Lower leg skin (tissue), 4 donors: Measurements from ENCODE around the gene STX4. TPM values are rescaled to one million over a fixed set of nuclear protein-coding genes. Genes with fewer than 3 reads are reported as not detected.
A peak's percentile ranks its signal among the peaks of the same experiment; 100 is the strongest.

Source experiments
- DNase-seq, 2 donors: peaks; one replicate each; pipeline ENCODE4 v3.0.0-alpha.2; 2019; ENCODE audit warnings: low spot score in 2 of 2
- H3K4me3 ChIP-seq: fragments of 200-600 bp; sonication (generic); 2 replicates; pipeline ENCODE4 v1.5.1; 2017; ENCODE audit warnings: mild to moderate bottlenecking, low read depth; ENCODE audit not compliant: poor library complexity, severe bottlenecking
- POLR2A ChIP-seq, 2 donors: fragments of 450-650 bp; IDR thresholded peaks; one replicate each; pipeline ENCODE4 v1.6.1; 2016 to 2017; ENCODE audit warnings: antibody characterized with exemption in 2 of 2, mild to moderate bottlenecking in 1 of 2, moderate library complexity in 1 of 2
- WGBS, 2 donors: methylation state at CpG; one replicate each; pipeline ENCODE4 v1.1.5; 2018; 5-methylcytosine and 5-hydroxymethylcytosine counted together
- intact Hi-C: fragments of 100-400 bp; cut with DNase I; formaldehyde crosslinking; loops from one replicate; pipeline ENCODE4 v1.15.0; 2023; ENCODE audit warnings: low total_unique reads
- total RNA-seq, 4 donors: library from RNA; depleted of rRNA; stranded (reverse); fragments of >200 nt; gene quantifications; one replicate each; pipeline ENCODE4 v1.1.0, GENCODE V29; 2016
- TF ChIP-seq, protein P1 (sequence below), 3 donors: fragments of 450-650 bp; IDR thresholded peaks; one replicate each; pipeline ENCODE4 v1.5.1; 2016; ENCODE audit warnings: antibody characterized with exemption in 3 of 3, mild to moderate bottlenecking in 3 of 3, moderate library complexity in 2 of 3

STX4 gene
- total RNA-seq, 4 donors from 2014 or later, result 38.7 to 53.1 (median 46.4) TPM

DNA sequence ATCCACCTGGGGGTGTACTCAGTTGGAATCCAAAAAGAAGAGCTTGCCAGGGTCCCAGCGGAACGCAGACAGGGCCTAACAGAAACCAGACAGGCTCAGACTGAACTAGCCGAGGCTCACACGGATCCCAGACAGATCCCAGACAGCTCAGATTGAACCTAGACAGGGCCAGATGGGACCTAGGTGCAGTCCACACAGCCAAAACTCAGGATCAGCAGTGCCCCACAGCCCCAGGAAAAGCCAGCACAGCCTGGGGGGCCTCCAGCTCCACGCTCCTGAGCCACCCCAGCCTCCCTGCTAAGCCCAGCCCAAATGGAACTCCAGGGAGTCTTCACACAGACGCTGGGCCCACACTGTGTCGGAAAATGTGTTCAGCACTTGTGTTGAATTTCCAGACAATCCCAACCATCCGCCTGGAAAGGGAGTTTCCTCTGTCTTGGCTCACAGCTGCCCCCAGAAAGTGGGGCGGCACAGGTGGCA, 30.5 kb upstream of the STX4 start:
- WGBS, 2 donors, result 56 to 60% methylated on average over 9 of the region's 9 CpGs
- no peak for DNase-seq
- TF ChIP-seq POLR2A (IDR thresholded peaks at IDR 0.05), result no peak
- TF ChIP-seq, protein P1, sequence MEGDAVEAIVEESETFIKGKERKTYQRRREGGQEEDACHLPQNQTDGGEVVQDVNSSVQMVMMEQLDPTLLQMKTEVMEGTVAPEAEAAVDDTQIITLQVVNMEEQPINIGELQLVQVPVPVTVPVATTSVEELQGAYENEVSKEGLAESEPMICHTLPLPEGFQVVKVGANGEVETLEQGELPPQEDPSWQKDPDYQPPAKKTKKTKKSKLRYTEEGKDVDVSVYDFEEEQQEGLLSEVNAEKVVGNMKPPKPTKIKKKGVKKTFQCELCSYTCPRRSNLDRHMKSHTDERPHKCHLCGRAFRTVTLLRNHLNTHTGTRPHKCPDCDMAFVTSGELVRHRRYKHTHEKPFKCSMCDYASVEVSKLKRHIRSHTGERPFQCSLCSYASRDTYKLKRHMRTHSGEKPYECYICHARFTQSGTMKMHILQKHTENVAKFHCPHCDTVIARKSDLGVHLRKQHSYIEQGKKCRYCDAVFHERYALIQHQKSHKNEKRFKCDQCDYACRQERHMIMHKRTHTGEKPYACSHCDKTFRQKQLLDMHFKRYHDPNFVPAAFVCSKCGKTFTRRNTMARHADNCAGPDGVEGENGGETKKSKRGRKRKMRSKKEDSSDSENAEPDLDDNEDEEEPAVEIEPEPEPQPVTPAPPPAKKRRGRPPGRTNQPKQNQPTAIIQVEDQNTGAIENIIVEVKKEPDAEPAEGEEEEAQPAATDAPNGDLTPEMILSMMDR (IDR thresholded peaks at IDR 0.05), result no peak
- intact Hi-C loops, result no loop called here
- no peak overlapping the region for H3K4me3 ChIP-seq

DNA sequence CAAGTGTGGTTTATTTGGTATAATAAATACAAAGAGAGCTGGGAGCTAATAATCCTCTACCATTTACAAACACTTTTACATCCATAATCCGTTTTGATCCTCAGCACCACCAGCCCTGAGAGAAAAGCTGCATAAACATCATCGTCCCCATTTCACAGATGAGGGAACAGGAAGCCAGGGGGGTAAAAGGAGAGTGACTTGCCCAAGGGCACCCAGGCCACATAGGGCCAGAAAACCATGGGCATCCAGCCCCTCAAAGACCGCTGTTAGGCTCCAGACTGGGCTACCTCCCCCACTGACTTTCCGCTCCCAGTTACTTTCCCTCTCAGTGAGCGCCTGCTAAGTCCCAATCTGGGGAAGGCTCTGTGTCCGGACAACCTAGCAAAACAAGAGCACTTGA, 29.6 kb upstream of the STX4 start:
- intact Hi-C loops, result no loop called here
- no peak for DNase-seq
- no peak overlapping the region for H3K4me3 ChIP-seq
- WGBS, 2 donors, result 87 to 89% methylated on average over 6 of the region's 6 CpGs
- TF ChIP-seq, protein P1 (IDR thresholded peaks at IDR 0.05), result no peak
- no peak for TF ChIP-seq POLR2A (IDR thresholded peaks at IDR 0.05)

DNA sequence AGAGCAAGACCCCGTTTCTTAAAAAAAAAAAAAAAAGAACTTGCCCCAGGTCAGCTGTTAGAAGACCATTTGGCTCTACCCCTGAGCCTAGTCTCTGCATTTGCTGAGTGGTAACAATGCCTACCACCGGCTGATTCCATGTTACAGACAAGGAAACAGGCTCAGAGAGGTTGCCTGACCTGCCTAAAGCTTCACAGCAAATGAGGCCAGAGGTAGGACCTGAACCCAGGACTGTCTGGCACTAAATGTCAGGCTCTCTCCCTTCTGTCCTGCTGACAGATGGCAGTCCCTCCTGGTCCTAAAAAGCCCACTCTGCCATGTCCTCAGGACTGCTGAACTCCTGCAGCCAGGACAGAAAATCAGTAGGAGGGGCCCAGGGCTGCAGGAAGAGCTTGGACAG, 28.7 kb upstream of the STX4 start:
- H3K4me3 ChIP-seq, result no peak overlapping the region
- intact Hi-C loops, result no loop called here
- TF ChIP-seq, protein P1 (IDR thresholded peaks at IDR 0.05), result no peak
- TF ChIP-seq POLR2A (IDR thresholded peaks at IDR 0.05), result no peak
- 81 to 84% methylated on average over 2 of the region's 2 CpGs for WGBS, 2 donors
- no peak for DNase-seq

DNA sequence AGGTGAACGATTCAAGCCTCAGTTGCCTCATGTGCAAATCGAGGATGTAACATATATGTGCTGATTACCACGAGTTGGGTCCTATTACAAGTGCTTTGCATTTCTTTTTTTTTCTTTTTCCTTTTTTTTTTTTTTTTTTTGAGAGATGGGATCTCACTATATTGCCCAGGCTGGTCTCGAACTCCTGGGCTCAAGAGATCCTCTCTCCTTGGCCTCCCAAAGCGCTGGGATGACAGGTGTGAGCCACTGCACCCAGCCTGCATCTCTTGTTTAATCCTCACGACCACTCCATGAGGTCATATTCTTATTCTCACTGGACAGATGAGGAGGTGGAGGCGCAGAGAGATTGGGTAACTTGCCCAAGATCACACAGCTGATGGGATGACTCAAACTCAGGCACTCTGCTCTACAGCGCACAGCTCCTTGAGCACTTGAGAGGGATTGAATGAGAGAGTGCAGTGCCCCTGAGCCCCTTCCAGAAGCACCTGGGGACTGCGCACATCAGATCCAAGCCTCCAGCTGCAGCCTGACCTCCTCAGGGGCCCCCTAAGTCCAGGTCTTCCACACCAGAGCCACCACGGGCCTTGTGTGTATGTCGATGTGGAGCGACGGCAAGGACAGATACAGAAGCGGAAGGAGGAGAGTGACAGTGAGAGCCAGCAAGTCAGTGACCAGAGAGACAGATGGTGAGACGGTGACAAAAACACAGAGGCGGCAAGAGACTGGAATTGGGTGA, 27.8 kb upstream of the STX4 start:
- WGBS, 2 donors, result 78 to 85% methylated on average over 16 of the region's 16 CpGs
- H3K4me3 ChIP-seq, result no peak overlapping the region
- intact Hi-C loops, result no loop called here
- TF ChIP-seq, protein P1 (IDR thresholded peaks at IDR 0.05), result no peak
- no peak for TF ChIP-seq POLR2A (IDR thresholded peaks at IDR 0.05)
- no peak for DNase-seq

DNA sequence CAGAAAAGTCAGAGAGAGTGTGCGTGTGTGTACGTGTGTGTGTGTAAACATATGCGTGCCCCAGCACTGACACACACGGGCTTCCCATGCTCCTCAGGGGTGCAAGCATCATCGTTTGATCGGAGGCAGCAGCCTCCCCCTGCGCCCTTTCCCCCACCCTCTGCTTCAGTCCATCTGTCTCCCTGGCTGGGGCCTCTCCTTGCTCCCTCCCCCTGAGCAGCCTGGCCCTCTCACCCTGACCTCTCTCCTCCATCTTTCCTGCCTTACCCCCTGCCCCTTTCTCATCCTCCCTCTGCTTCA, 27.3 kb upstream of the STX4 start:
- H3K4me3 ChIP-seq, result no peak overlapping the region
- intact Hi-C loops, result no loop called here
- DNase-seq, result peak in 1 of 2 donors; percentile 74
- TF ChIP-seq, protein P1 (IDR thresholded peaks at IDR 0.05), result no peak
- no peak for TF ChIP-seq POLR2A (IDR thresholded peaks at IDR 0.05)
- WGBS, 2 donors, result 67 to 86% methylated on average over 7 of the region's 7 CpGs

DNA sequence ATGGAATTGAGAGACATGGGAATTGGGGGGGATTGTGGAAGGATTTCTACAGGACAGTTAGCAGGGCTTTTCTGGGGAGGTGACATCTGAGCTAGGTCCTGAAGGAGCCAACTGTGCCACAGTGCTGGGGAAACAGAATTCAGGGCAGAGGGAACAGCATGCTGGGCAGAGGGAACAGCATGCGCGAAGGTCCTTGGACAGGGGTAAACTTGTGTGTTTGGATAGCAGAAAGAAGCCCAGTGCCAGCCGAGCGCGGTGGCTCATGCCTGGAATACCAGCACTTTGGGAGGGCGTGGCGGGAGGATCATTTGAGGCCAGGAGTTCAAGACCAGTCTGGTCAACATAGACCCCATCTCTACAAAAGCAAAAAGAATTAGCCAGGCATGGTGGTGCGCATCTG, 26.8 kb upstream of the STX4 start:
- DNase-seq, result peak in 1 of 2 donors; percentile 80
- no peak overlapping the region for H3K4me3 ChIP-seq
- intact Hi-C loops, result no loop called here
- WGBS, 2 donors, result 89 to 95% methylated on average over 8 of the region's 8 CpGs
- TF ChIP-seq, protein P1 (IDR thresholded peaks at IDR 0.05), result no peak
- TF ChIP-seq POLR2A (IDR thresholded peaks at IDR 0.05), result no peak
